Fibroblast of skin of abdomen (primary cell): ENCODE data around the gene HSCB.
"Not testable (repeated sequence)": the region's sequence is repeated elsewhere in the genome, so short reads cannot be mapped to it uniquely, and the experiment has no call there.

Source experiments
- DNase-seq: peaks from one replicate; pipeline ENCODE4 v3.0.0-alpha.2; 2013

HSCB gene

GRCh38 chr22:28741200-28741784 is 547 bp upstream of the HSCB start:
- DNase-seq = no peak

DNA sequence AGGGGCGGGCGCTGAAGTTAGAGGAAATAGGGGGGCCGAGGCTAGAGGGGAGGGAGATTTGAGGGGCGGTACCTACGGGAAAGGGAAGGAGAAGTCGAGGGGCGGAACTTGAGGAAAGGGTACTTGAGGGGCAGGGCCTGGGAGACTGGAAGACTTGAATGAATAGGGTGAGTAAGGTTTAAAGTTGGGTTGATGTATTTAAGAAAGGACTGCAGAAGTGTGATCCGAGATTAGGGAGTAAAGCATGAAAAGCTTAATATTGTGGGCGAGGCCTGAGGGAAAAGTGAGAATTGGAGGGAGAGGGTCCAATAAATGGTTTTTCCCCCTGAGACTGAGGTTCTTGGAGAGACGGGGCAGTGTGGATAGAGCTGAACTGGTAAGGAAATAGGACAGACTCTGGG is 723 bp downstream of the HSCB start:
- no peak for DNase-seq

DNA sequence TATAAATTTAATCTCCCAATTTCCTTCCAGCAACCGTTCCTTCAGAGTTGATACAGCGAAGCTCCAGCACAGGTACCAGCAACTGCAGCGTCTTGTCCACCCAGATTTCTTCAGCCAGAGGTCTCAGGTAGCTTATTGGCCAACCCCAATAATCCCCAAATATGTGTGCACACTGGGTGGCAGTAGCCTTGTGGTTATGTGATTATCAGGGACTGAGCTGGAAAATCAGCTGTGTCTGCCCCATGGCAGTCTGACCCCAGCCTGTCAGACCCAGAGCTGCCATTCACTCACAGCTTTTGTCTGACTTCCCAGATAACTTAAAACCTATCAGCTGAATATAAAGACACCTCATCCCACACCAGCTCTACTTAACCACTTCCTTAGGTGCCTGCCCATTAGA is 2.0 kb downstream of the HSCB start:
- DNase-seq = no peak

DNA sequence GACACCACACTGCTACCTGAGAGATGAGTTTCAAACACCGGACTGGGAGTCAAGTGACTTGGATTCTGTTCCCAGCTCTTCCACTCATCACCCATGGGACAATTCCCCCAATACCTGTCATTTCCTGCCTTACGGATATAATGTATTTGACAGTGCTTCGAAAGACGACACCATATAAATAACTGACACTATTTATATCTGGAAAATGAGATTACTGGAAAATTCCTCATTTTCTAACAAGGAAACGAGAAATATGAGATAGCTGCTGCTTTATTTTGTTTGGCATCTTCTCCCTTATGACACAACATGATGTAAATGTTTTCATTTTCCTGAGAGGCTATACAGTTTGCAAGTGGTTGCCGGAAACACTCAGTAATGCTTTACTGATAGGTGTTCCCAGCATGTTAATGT is 8.6 kb downstream of the HSCB start:
- peak; percentile 65 for DNase-seq

DNA sequence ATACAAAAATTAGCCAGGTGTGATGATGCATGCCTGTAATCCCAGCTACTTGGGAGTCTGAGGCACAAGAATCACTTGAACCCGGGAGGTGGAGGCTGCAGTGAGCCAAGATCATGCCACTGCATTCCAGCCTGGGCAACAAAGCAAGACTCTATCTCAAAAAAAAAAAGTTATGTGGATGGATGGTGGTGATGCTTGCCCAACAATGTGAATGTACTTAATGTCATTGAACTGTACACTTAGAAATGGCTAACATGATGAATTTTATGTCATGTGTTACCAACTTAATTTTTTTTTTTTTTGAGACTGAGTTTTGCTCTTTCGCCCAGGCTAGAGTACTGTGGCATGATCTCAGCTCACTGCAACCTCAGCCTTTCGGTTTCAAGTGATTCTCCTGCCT is 12.7 kb downstream of the HSCB start:
- DNase-seq = not testable (repeated sequence)

DNA sequence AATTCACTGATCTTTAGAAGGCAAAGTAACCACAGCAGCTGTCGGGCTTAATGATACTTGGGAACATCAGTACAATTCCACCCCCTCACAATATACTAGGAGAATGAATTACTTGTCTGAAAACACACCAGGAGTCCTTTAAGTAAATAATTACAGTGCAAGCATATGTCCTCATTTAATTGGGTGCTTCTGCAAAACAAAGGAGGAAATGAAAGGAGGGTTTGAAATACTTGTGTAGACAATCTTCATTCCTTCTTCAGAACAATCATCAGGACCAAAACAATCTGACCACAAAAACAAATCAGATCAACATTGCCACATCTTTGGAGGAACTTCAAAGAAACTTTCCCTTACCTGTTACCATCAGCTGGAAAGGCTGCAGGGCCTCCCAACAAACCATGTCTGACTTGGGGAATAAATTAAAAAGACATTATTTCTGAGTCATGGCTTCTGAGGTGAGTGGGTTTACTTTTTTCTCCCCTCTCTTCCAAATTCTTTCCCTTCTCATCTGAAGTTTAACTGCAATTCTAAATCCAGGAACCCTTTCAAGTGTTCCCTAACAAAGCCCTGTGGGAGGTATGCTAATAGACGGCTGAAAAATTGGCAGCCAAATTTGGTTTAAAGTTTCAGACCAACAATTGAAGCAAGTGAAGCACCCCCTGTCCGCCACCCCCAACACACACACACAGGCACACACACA is 18.2 kb downstream of the HSCB start:
- no peak for DNase-seq

DNA sequence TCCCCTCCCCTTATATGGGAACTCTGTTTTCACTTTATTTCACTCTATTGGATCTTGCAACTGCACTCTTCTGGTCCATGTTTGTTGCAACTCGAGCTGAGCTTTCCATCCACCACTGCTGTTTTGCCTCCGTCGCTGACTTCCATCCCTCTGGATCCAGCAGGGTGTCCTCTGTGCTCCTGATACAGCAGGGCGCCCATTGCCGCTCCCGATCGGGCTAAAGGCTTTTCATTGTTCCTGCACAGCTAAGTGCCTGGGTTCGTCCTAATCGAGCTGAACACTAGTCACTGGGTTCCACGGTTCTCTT is 19.6 kb downstream of the HSCB start:
- no peak for DNase-seq

DNA sequence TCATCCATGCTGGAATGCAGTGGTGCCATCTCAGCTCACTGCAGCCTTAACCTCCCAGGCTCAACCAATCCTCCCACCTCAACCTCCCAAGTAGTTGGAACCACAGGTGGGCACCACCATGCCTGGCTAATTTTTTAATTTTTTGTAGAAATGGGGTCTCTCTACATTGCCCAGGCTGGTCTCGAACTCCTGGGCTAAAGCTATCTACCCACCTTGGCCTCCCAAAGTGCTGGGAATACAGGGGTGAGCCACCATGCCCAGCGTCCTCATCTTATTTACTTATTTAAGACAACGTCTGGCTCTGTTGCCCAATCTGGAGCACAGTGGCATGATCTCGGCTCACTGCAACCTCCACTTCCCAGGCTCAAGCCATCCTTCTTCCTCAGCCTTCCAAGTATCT is 20.2 kb downstream of the HSCB start:
- not testable (repeated sequence) for DNase-seq

DNA sequence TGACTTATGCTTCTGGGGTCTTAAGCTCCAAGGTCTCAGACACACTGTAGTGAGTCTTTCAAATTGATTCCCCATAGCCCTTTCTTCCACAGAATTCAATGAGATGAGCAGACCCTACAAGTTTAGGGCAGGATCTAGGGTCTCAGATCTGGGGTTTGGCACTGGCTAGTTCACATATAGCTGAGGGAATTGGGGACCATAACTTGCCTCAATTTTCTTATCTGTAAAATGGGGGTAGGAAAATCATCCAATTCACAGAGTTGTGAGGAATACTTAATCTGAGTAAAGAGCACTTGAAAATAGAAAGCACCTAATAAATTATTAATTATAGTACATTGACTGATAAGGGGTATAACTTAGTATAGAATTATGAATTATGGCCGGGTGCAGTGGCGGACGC is 24.8 kb downstream of the HSCB start:
- DNase-seq = no peak

GRCh38 chr22:28768701-28769393 is 27.0 kb downstream of the HSCB start:
- no peak for DNase-seq

GRCh38 chr22:28769394-28770085 is 27.7 kb downstream of the HSCB start:
- DNase-seq = no peak

DNA sequence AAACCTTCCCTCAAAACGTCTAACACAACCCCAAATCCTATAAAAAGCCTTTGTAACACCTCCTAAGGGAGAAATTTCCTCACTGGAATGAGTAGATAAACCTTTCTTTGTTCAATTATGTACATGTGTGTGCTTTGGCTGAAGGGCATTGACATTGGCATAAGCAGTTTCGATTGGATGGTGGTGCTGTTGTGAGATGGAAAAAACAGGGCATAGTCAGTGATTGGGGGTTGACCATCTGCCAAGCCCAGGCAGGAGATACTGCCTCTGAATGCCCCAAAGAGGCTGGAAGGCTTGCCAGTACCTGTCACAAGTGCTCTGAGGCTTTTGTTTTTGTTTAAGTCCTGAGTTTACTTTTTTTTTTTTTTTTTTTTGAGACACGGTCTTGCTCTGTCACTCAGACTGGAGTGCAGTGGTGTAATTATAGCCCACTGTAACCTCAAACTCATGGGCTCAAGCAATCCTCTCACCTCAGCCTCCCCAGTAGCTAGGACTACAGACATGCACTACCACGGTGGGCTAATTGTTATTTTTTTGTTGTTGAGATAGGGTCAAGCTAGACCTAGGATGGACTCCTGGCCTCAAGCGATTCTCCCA is 29.5 kb downstream of the HSCB start:
- DNase-seq = no peak

DNA sequence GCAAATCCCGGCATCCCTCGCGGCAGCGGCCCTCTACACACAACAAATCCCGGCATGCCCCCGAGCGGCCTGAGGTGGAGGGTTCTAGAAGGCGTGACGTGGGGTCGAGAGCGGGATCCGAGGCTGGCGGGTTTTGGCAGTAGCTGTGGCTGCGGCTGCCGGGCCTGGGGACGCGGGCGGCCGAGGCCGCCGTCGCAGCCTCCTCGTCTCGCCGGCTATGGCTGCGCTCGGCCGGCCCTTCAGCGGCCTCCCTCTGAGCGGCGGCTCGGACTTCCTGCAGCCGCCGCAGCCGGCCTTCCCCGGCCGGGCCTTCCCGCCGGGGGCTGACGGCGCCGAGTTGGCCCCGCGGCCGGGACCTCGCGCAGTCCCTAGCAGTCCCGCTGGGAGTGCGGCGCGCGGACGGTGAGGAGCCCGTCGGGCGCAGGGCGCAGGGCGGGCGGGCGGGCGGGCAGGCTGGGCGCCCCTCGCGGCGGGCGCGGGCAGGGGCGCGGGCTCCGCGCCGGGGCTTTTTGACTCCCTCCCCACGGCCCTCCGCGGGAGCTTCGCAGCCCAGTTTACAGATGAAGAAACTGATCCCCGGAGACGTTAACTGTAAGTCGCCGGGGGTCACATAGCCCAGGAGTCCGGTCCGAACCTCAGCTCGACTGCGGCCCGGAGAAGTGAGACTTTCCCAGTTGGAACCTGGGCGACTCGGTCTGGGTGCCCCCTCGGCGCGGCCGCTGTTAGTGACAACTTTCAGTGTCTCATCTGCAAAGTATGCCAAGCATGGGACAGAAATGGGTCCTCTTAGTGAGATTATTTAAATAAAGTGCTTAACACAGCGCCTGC is 31.0 kb downstream of the HSCB start, which contains the start of gene CCDC117:
Gene CCDC117 (plus strand): TSS at position 63 of the 828 bp plus-strand sequence. CDS start 155 bp downstream, at position 218.
- DNase-seq = peak; percentile 96

GRCh38 chr22:28773461-28773867 is 31.6 kb downstream of the HSCB start:
- no peak for DNase-seq

GRCh38 chr22:28774378-28774777 is 32.5 kb downstream of the HSCB start:
- DNase-seq = no peak

- no peak for DNase-seq
These were observed 38.0 kb downstream of the HSCB start for GRCh38 chr22:28779833-28780232.

DNA sequence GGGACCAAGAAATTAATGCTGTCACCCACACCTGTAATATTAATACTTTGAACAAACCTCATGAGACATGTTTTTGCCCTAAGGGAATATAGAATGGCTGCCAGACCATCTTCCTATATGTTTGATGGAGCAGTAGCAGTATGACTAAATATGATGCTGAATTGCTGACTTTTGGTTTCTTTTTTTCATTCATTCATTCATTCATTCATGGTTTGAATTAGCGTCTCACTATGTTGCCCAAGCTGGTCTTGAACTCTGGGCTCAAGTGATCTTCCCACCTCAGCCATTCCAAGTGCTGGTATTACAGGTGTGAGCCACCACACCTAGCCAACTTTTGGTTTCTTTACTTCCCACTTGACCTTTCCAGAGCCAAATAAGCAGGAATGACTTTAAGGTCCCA is 38.5 kb downstream of the HSCB start:
- no peak for DNase-seq

GRCh38 chr22:28783786-28784671 is 42.2 kb downstream of the HSCB start:
- DNase-seq = no peak

DNA sequence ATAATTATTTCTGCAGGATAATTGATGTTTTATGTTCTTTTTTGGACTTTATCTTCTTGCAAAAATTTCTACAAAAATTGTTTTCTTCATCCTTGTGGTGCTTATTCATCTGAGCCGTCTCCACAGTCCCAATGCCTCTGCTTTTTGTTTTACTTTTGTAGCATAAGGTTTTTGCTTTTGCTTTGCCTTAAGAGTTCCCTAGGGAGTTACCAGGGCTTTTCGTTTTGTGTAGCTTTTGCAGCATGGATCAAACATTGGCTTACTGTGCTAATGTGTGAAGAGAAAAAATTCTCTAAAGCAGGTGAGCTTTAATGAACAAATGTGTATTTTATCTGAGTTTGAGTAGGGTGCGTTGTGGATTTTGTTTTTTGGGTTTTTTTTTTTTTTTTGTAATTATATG is 46.8 kb downstream of the HSCB start:
- DNase-seq = no peak

DNA sequence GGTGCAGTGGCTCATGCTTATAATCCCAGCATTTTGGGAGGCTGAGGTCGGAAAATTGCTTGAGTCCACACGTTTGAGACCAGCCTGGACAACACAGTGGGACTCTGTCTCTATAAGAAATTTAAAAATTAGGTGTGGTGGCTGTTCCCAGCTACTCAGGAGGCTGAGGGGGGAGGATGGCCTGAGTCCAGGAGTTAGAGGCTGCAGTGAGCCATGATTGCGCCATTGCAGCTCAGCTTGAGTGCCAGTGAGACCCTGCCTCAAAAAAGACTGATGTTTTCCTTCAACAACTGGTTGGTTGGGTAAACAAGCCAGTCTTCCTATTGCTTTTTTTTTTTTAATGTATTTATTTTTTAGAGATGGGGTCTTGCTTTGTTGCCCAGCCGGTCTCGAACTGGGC is 49.3 kb downstream of the HSCB start:
- DNase-seq = no peak

GRCh38 chr22:28791841-28792490 is 50.1 kb downstream of the HSCB start:
- DNase-seq = no peak
